Activated T-helper 2 cell treated with anti-CD3 and anti-CD28 coated beads, Interferon-gamma antibody, Interleukin-2, Interleukin-4, amounts not matched to agents 10 μg/mL and 5 μg/mL and 100 μg/mL, durations not matched to agents 14 hours and 24 hours and 36 hours (primary cell): Measurements from ENCODE around the gene TMEM267. TPM values are rescaled to one million over a fixed set of nuclear protein-coding genes. Genes with fewer than 3 reads are reported as not detected.
"Not testable (repeated sequence)": the region's sequence is repeated elsewhere in the genome, so short reads cannot be mapped to it uniquely, and the experiment has no call there.

ENCODE experiments used
- DNase-seq: peaks from one replicate; pipeline ENCODE4 v3.0.0; 2021; ENCODE audit warnings: low spot score
- H3K27ac Mint-ChIP-seq: one replicate; pipeline ENCODE4 v1.8.0; 2021; ENCODE audit warnings: mixed read lengths
- H3K27me3 Mint-ChIP-seq: one replicate; pipeline ENCODE4 v1.8.0; 2021; ENCODE audit warnings: low read depth, mixed read lengths
- H3K36me3 Mint-ChIP-seq: one replicate; pipeline ENCODE4 v1.8.0; 2021; ENCODE audit warnings: low read depth, mixed read lengths
- H3K4me1 Mint-ChIP-seq: one replicate; pipeline ENCODE4 v1.8.0; 2021; ENCODE audit warnings: low read depth, mixed read lengths
- H3K4me3 Mint-ChIP-seq: one replicate; pipeline ENCODE4 v1.8.0; 2021; ENCODE audit warnings: low read depth, mild to moderate bottlenecking, moderate library complexity, mixed read lengths
- H3K9me3 Mint-ChIP-seq: one replicate; pipeline ENCODE4 v1.8.0; 2021; ENCODE audit warnings: mixed read lengths
- intact Hi-C: fragments of 100-400 bp; cut with micrococcal nuclease; formaldehyde crosslinking; loops from one replicate; pipeline ENCODE4 v1.15.1; 2023
- total RNA-seq: library from RNA; stranded (reverse); gene quantifications from 2 replicates; pipeline ENCODE4 v1.2.3, GENCODE V29; 2022

Gene TMEM267, protein sequence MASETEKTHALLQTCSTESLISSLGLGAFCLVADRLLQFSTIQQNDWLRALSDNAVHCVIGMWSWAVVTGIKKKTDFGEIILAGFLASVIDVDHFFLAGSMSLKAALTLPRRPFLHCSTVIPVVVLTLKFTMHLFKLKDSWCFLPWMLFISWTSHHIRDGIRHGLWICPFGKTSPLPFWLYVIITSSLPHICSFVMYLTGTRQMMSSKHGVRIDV
- 17.3 and 20.1 TPM in 2 replicates for total RNA-seq

DNA sequence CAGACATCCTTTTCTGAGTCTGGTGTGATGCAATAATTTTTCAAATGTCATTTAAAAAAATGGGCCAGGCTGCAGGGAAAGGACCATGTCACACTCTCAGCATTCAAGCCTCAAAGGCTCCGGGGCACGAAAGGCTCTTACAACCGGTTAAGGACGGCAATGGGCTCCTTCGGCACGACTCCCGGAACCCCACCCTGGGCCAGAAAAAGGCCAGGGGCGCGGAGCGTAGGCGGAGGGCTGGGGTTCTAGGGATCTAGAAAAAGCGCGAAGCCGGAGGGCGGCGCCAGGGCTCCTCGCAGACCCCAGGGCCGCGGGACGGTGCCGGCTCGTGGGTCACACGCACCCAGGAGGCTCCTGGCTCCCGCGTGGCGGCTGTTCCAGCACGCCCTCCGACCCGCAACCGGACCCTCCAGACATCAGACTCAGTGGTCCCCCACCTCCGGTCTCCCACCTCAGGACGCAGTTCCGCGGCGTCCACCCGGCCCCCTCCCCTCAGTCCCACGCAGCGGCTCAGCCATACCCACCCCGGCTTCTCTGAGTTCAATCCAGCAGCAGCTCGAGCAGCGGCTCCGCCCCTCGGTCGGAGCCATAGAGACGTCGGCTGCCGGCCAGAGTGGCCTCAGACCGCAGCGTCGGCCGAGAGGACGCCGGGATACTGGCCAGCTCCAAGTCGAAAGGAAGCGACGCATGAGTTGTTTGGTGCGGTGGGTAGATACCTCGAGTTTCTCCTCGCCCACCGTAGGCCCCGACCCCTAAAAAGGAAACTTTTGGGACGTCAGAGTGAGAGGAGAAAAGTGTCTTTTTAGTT lies at the start of gene TMEM267:
Gene TMEM267 (minus strand): TSS at position 568 of the 808 bp plus-strand sequence. CDS start 29,896 bp downstream, outside the sequence.
- Mint-ChIP-seq H3K4me1 (peaks cover 41% of the 10 kb centered on the region), H3K9me3 (no peaks in the 10 kb centered on the region), H3K36me3 (peaks cover 19% of the 10 kb centered on the region), H3K27ac (peak within 1 kb of the TSS; percentile 99), H3K4me3 (peak within 1 kb of the TSS; percentile 93), H3K27me3 (no peaks in the 10 kb centered on the region)
- intact Hi-C loops = loop anchor here (1.0 to 10.0 kb wide), 12 partner anchors 32 to 533 kb away; partner anchors contain the start of genes ANXA2R, C5orf34, HMGCS1 and NIM1K
- DNase-seq = peak; percentile 76

DNA sequence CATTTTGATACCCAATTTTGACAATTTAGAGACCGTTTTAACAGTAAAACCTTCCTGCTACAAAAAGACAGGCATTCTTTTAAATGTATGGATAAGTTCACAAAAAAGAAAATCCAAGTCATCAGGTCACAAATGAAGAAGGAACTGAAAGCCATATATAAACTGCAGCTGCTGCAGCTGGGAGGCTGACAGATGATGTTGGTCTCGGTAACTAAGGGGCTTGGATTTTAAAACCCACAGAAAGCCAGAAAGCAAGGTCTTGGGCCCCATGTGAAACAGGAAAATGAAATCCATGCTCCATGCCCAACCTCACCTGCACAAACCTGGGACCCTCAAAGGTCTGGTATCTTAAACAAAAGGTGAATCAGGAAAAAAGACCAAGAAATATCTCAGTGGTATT lies 47.0 kb upstream of the TMEM267 start:
- Mint-ChIP-seq H3K36me3 (peaks cover 77% of the 10 kb centered on the region), H3K4me1 (peaks cover 18% of the 10 kb centered on the region), H3K4me3 (no peak overlapping the region), H3K27me3 (no peaks in the 10 kb centered on the region), H3K9me3 (no peaks in the 10 kb centered on the region), H3K27ac (no peak overlapping the region)
- intact Hi-C loops = no loop called here
- DNase-seq = no peak

DNA sequence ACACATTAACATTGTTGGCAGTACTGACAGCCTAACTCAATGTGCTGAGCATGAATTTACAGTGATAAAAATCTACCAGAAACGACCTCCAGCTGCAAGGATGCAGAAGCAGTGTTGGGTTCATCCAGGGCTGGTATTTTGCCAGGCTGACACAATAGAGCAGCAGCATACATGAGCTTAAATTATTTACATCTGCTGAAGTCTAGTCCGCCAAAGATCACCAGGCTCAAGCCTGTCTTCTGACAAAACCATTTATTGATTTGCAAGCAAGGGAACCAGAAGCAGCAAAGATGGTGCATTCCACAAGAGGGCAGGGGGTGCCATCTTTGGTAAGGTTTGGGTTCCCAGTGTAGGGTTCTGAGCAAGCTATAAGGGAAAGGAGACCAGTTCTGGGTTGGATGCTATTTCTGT lies 40.0 kb upstream of the TMEM267 start:
- Mint-ChIP-seq H3K9me3 (no peaks in the 10 kb centered on the region), H3K36me3 (peaks cover 45% of the 10 kb centered on the region), H3K4me3 (no peak overlapping the region), H3K27ac (no peak overlapping the region), H3K4me1 (peaks cover 4% of the 10 kb centered on the region), H3K27me3 (no peaks in the 10 kb centered on the region)
- DNase-seq = no peak
- intact Hi-C loops = no loop called here

DNA sequence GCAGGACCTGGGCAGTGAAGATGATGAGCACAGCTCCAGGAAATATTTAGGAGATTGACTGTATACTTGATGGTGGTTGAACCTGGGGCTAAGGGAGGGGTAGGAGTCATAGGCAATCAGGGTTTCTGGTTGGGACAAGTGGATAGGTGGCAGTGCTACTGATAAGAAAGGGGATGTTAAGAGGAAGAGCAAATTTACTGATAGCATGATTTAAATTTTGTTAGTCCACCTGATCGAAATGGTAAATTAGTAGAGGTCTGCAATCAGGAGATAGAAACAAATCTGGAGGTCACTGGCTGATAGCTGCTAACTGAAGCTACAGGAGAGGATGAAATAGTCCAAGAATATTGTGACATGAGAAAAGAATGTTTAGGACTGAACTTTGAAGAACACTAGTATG lies 37.0 kb upstream of the TMEM267 start:
- Mint-ChIP-seq H3K9me3 (no peaks in the 10 kb centered on the region), H3K4me3 (no peak overlapping the region), H3K27me3 (no peaks in the 10 kb centered on the region), H3K4me1 (peaks cover 10% of the 10 kb centered on the region), H3K27ac (no peak overlapping the region), H3K36me3 (peaks cover 28% of the 10 kb centered on the region)
- no peak for DNase-seq
- intact Hi-C loops = no loop called here

DNA sequence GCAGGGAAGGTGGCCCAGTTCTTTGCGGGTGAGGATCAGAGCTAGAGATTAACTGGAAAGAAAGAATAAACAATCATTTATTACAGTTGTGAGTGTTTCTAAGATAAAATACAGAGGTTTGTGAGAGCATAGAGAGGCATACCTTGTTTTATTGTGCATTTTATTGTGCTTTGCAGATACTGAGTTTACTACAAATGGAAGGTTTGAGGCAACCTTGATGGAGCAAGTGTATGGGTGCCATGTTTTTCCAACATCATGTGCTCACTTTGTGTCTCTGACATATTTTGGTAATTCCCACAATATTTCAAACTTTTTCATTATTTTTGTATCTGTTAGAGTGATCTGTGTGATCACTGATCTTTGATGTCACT lies 32.0 kb upstream of the TMEM267 start:
- intact Hi-C loops = loop anchor here (1.0 to 2.0 kb wide), 4 partner anchors 31 to 394 kb away; partner anchors contain the start of gene HMGCS1
- Mint-ChIP-seq H3K9me3 (no peaks in the 10 kb centered on the region), H3K4me1 (peaks cover 32% of the 10 kb centered on the region), H3K27me3 (no peaks in the 10 kb centered on the region), H3K4me3 (peak overlapping the region; percentile 92), H3K27ac (peak overlapping the region; percentile 96), H3K36me3 (peaks cover 13% of the 10 kb centered on the region)
- DNase-seq = no peak

DNA sequence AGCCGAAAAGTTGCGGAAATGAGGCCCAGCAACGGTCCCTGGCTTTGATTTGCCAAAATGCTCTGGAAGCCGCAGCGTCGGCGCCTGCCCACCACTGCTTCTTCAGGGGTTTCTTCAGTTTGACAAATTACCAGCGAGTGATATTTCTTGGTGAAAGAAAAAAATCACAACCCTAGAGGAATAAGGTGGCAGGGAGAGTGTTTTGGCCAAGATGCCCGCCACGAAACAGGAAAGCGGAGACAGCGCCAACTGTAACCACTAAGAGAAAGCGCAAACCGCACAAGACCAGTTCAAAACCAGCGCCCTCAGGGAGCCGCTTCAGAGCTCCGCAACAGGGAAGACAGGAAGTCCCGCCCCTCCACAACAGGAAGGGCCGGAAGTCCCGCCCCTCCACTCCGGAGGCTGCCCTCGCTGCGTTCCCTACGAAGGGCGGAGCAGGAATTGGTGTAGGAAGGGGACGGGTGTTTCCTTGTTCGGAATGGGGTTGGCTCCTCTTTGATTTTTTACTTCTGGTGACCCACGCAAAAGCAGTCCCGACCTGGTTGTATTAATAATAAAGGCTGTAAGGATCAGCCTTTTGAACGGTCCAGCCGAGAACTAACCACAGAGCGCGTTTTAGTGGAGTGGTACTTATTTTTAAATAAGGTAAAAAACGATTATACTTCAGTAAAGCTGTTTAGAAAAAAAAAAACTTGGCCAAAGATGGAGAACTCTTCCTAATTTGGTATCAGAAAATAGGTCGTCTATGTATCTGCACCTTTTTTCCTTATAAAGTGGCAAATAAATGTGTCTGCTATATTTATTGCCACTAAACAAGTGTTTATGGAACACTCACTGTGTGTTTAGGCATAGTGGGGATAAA lies 31.4 kb upstream of the TMEM267 start, which contains the start of gene C5orf34:
Gene C5orf34 (minus strand): TSS at position 333 of the 862 bp plus-strand sequence. CDS start 5,809 bp downstream, outside the sequence.
- H3K4me3 Mint-ChIP-seq = peak within 1 kb of the TSS; percentile 92
- H3K4me1 Mint-ChIP-seq = peaks cover 34% of the 10 kb centered on the region
- no peaks in the 10 kb centered on the region for H3K27me3 Mint-ChIP-seq
- peaks cover 13% of the 10 kb centered on the region for H3K36me3 Mint-ChIP-seq
- intact Hi-C loops = loop anchor here (1.0 to 2.0 kb wide), 4 partner anchors 31 to 394 kb away; partner anchors contain the start of gene HMGCS1
- DNase-seq = peak; percentile 91
- H3K9me3 Mint-ChIP-seq = no peaks in the 10 kb centered on the region
- H3K27ac Mint-ChIP-seq = peak within 1 kb of the TSS; percentile 96

DNA sequence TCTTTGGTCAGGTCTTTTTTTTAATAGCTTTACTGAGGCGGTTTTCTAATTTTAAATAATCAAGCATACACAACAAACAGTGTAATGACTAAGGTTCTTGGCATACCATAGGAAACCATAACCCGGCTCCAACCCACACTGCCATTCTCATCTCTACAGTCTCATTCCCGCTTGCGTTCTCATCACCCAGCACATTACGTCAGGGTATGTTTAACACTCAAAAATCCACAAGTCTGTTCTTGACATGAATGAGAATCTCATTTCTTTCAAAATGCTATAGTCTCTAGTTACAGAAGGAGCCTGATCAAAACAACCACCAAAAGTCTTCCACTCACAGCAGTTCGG lies 30.8 kb upstream of the TMEM267 start:
- Mint-ChIP-seq H3K9me3 (no peaks in the 10 kb centered on the region), H3K36me3 (peaks cover 13% of the 10 kb centered on the region), H3K4me1 (peaks cover 34% of the 10 kb centered on the region), H3K27me3 (no peaks in the 10 kb centered on the region), H3K4me3 (peak overlapping the region; percentile 92), H3K27ac (peak overlapping the region; percentile 96)
- intact Hi-C loops = loop anchor here (2.0 kb wide), 1 partner anchor 202 kb away; the partner anchor contains the start of gene HMGCS1
- DNase-seq = no peak

DNA sequence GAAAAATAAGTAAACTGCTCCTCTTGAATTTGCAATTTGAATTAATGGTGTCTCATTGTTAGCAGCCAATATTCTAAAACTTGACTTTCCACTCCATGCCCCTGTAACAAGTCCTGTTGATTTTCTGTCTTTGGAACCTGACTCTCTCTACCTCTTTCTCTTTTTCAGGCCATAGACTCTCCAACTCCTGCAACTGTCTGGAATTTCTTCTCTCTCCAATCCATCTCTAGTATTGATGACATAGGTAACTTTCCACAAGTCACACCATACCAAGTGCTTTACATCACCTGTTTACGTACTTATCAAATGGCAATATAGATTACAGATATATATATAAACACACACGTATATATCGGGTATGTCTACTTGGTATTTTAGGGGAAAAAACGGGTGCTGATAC lies 30.4 kb upstream of the TMEM267 start:
- H3K27ac Mint-ChIP-seq = peak overlapping the region; percentile 96
- H3K27me3 Mint-ChIP-seq = no peaks in the 10 kb centered on the region
- peak overlapping the region; percentile 92 for H3K4me3 Mint-ChIP-seq
- no peak for DNase-seq
- peaks cover 34% of the 10 kb centered on the region for H3K4me1 Mint-ChIP-seq
- H3K9me3 Mint-ChIP-seq = no peaks in the 10 kb centered on the region
- H3K36me3 Mint-ChIP-seq = peaks cover 14% of the 10 kb centered on the region
- intact Hi-C loops = loop anchor here (2.0 kb wide), 1 partner anchor 201 kb away; the partner anchor contains the start of gene HMGCS1

DNA sequence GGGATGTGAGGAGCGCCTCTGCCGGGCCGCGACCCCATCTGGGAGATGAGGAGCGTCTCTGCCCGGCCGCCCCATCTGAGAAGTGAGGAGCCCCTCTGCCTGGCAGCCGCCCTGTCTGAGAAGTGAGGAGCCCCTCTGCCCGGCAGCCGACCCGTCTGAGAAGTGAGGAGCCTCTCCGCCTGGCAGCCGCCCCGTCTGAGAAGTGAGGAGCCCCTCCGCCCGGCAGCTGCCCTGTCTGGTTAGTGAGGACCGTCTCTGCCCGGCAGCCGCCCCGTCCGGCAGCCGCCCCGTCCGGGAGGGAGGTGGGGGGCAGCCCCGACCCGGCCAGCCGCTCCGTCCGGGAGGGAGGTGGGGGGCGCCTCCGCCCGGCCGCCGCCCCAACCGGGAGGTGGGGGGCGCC lies 27.4 kb upstream of the TMEM267 start:
- DNase-seq, H3K9me3 Mint-ChIP-seq, H3K27ac Mint-ChIP-seq, intact Hi-C loops, H3K27me3 Mint-ChIP-seq, H3K4me3 Mint-ChIP-seq: not testable (repeated sequence)
- H3K36me3 Mint-ChIP-seq = peaks cover 24% of the 10 kb centered on the region
- H3K4me1 Mint-ChIP-seq = peaks cover 28% of the 10 kb centered on the region

DNA sequence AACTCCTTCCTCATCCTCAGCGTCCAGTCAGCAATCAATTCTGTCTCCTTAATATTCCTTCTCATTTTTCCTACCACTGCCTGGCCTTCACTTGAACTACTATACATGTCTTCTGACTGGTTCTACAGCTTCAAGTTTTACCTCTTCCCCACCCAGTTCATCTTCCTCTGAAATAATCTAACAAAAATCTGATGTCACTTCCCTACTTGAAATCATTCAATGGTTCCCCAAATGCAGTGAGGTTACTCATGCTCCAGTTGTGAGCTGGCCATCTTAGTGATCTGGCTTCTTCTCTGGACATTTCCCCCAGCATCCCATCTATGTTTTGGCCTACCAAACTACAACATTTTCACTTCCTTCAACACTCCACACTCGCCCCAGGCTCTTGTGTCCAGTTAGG lies 14.9 kb upstream of the TMEM267 start:
- H3K4me1 Mint-ChIP-seq = peaks cover 2% of the 10 kb centered on the region
- DNase-seq = no peak
- H3K36me3 Mint-ChIP-seq = peaks cover 35% of the 10 kb centered on the region
- intact Hi-C loops = no loop called here
- H3K27ac Mint-ChIP-seq = no peak overlapping the region
- no peak overlapping the region for H3K4me3 Mint-ChIP-seq
- H3K9me3 Mint-ChIP-seq = no peaks in the 10 kb centered on the region
- H3K27me3 Mint-ChIP-seq = no peaks in the 10 kb centered on the region

DNA sequence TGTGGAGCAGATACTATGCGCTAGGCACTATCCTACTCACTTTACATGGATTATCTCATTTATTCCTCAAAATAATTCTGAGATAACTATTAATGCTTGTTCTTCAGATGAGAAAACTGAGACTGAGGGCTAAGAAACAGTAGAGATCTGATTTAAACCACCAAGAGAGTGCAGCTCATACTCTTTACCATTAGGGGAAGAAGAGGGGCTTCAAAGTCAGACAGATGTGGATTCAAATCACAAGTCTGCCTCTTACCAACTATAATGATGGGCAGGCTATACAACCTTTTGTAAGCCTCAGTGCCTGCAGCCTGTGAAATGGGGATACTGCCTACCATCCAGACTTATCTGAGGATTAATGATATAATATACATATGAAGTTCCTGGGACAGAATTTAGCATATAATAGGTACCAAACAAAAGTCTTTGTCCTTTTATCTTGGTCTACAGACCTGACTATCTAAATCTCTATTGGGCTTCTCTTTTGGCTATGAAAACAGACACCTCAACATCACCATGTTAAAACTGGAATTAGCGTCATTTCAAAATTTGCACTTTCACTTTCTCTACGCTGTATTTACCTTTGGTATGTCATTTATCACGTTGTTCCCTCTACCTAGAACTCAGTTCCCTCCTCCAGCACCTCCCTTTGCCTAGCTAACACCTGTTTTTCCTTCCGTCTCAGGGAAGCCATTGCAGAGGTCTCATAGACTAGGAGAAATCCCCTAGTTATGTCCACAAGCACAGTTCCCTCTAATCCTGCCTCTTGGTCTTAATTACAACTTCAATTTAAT lies 13.8 kb upstream of the TMEM267 start:
- Mint-ChIP-seq H3K4me1 (peaks cover 2% of the 10 kb centered on the region), H3K27me3 (no peaks in the 10 kb centered on the region), H3K4me3 (no peak overlapping the region), H3K9me3 (no peaks in the 10 kb centered on the region), H3K27ac (no peak overlapping the region), H3K36me3 (peaks cover 27% of the 10 kb centered on the region)
- no peak for DNase-seq
- intact Hi-C loops = no loop called here

DNA sequence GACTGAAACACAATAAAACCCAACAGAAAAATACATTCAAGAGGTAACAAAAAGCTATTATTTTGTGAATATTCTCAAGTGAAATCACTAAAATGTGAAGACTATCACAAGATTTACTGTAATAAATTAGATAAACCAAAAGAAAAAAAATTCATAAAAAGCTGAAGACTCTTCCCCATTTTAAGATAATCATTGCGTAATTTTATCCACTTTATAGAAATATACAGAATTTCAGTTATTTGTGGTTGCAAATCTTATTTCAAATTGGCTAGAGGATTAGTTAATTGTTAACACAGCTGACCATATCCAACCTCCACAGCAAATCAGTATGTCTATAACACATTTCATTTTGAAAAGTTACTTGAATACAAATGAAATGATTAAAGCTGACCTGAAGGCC lies 7.7 kb upstream of the TMEM267 start:
- Mint-ChIP-seq H3K36me3 (peaks cover 37% of the 10 kb centered on the region), H3K9me3 (no peaks in the 10 kb centered on the region), H3K4me1 (peaks cover 2% of the 10 kb centered on the region), H3K4me3 (no peak overlapping the region), H3K27me3 (no peaks in the 10 kb centered on the region), H3K27ac (no peak overlapping the region)
- no peak for DNase-seq
- intact Hi-C loops = no loop called here
